Upper lobe of left lung (tissue), 4 donors: ENCODE data around the gene GLOD5.

ENCODE experiments used
- CTCF ChIP-seq, 6 experiments: fragments of 450-650 bp in 4 of 6; fragments of 200-600 bp in 2 of 6; sonication (generic) in 2 of 6; IDR thresholded peaks; one replicate each; pipeline ENCODE4 v1.5.1; 2016 to 2019; ENCODE audit warnings: antibody characterized with exemption in 6 of 6
- POLR2A ChIP-seq, 4 donors: fragments of 450-650 bp; IDR thresholded peaks; one replicate each; pipeline ENCODE4 v1.5.1; 2016 to 2017; ENCODE audit warnings: antibody characterized with exemption in 4 of 4, mild to moderate bottlenecking in 2 of 4
- POLR2AphosphoS5 ChIP-seq, 2 donors: sonication (generic); formaldehyde crosslinking; IDR thresholded peaks; one replicate each; pipeline ENCODE4 v1.5.1; 2017; ENCODE audit warnings: antibody characterized with exemption in 2 of 2

GRCh38 chrX:48790477-48790876, 28.9 kb downstream of the GLOD5 start:
- TF ChIP-seq POLR2A (IDR thresholded peaks at IDR 0.05) (no peak), CTCF (IDR thresholded peaks at IDR 0.05) (no peak), POLR2AphosphoS5 (IDR thresholded peaks at IDR 0.05) (no peak)
